Mesenteric fat pad (tissue), 1 donor: ENCODE measurements around the gene KLHL8. TPM values are rescaled to one million over a fixed set of nuclear protein-coding genes. Genes with fewer than 3 reads are reported as not detected.

Source experiments
- DNase-seq: peaks from one replicate; pipeline ENCODE4 v3.0.0-alpha.2; 2020; ENCODE audit warnings: low spot score
- long read RNA-seq: library from polyadenylated mRNA; unstranded; transcript quantifications from one replicate; pipeline ENCODE4 v2.0.0, GENCODE V29; 2020
- total RNA-seq: library from RNA; stranded (reverse); fragmentation: NEBNext Ultra II Directional; extraction: Animal tissue kit (Norgen Biotek cat#: 25700); gene quantifications from one replicate; pipeline ENCODE4 v1.2.1, GENCODE V29; 2021
- donor health status: DM: yes; HTN: yes; CAD: no.

KLHL8 gene
- 13.8 TPM for total RNA-seq
- long read RNA-seq, full-length matches to known transcripts = 4 of 13 reads
- long read RNA-seq, partial matches to known transcripts = 3 of 13 reads
- long read RNA-seq, other reads (novel, unspliced or antisense) = 6 of 13 reads

DNA sequence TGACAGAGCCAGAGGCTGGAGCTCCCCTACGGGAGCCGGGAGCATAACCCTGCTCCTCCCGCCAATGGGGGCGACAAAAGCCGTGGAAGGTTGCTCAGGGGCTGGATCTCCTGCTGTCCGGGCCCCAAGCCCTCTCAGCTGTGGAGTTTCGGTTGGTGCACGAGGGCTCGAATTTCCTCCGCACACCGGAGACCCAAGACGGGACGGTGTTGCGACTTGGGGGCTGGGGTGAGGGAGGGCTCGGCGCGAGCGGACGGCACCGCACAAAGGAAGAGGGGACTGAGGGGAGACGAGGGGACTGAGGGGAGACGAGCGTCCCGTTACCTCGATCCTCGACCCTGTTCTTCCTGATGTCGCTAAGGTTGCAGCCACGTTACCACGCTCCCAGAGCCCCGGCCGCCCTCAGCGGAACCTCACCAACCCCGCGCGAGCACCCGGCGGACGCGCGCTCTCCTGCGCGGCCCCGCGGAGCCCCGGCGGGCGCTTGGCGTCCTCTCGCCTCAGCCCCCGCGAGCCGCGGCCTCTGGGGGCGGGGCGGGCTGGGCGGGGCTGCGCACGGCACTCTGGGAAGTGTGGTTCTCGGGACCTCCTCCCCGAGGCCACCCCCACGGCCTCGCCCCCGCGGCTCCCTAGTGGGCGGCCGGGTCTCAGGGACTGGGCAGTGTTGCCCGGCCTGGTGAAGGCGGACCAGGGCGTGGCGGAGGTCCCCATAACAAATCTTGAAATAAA is at the start of gene KLHL8:
Gene KLHL8 (minus strand): TSS at position 525 of the 729 bp plus-strand sequence. CDS start 25,079 bp downstream, outside the sequence.
- DNase-seq = peak; percentile 95

DNA sequence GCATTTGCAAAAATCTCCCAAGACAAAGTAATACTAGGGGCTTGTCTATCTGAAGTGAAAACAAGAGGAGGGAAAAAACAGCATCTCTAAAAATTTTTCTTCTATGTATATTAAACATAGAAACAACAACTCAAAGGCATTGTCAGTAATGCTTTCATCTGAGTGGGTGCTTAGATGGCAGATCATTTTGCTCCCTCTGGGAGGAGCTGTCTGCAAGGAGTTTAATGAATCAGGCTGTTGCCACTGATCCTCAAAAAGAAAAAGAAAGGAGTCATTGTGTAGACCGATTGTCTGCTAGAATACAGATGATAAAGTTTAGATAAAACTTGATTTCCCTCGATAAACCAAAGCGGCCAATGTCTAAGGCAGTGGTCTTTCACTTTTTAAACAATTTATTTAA is 49.7 kb upstream of the KLHL8 start:
- DNase-seq = no peak

DNA sequence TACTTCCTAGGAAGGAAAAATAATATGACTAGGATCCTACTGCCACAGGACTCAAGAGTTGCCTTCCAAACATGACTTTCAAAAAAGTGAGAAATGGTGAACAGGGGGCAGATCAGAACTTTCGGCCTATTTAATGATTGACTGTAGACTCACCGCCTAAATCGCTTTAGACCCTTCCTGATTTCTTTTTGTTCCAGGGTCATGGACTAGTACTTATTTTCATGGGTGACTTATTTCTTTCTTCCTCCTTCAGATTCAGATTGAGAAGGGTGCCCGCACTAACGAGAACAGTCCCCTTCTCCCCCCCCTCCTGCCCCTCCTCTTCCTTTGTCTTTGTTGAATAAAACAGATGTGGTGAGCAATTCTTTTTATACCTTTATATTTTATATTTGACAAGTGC is 48.0 kb upstream of the KLHL8 start:
- DNase-seq = no peak

DNA sequence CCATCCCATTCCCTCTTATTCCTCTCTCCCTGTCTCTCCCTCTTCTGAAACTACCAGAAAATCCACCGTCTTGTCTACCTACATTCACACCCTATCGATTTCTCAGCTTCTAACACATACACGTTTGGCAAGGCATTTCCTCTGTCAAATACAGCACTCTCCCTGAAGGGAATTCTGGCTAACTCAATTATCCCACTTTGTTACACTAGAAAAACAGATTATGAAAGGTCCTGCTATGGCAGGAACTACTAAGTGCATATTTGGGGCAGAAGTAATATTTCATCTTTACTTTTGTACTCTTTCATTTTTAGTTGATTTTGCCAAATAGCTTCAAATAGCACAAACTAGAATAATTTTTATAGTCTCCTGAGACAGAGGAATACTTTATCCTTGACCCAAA is 46.6 kb upstream of the KLHL8 start:
- no peak for DNase-seq

DNA sequence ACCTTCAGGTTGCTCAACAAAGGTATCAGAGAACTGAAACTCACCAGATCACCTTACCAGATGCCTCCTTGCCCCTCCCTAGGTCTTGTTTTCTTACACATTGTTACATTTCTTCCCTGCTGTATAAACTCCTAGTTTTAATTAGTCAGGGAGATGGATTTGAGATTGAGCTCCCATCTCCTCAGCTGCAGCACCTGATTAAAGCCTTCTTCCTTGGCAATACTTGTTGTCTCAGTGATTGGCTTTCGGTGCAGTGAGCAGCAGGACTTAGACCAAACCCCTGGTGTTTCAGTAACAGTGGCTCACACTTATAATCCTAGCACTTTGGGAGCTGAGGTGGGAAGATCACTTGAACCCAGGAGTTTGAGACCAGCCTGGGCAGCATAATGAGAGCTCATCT is 42.5 kb upstream of the KLHL8 start:
- DNase-seq = no peak

DNA sequence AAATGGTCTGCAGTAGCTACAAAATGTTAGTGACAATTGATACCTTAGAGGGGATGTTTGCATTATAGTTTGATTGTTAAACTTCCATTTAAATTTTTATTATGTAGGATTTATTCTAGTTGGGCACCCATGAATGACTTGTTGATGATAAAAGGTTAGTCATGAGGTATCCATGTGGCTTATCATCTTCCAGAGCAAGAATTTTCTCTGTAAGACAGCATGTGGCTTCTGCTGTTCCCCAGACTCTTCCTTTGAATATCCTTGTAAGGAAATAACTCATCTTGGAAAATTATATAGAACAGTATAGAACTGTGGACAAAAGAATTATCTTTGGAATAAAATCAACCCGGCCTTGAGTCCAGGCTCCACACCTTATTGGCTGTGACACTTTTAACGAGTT is 40.1 kb upstream of the KLHL8 start:
- DNase-seq = no peak

DNA sequence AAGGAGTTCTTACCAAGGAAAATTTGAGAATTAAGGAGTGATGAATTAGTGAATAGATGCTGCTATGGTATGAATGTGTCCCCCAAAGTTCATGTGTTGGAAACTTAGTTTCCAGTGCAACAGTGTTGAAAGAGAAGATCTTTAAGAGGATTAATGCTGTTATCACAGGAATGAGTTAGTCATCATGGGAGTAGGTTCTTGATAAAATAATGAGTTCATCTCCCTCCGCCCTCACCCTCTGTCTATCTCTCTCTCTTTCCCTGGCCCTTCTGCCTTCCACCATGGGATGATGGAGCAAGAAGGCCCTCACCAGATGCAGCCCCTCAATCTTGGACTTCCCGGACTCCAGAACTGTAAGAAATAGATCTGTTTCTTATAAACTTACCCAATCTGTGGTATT is 38.3 kb upstream of the KLHL8 start:
- no peak for DNase-seq

DNA sequence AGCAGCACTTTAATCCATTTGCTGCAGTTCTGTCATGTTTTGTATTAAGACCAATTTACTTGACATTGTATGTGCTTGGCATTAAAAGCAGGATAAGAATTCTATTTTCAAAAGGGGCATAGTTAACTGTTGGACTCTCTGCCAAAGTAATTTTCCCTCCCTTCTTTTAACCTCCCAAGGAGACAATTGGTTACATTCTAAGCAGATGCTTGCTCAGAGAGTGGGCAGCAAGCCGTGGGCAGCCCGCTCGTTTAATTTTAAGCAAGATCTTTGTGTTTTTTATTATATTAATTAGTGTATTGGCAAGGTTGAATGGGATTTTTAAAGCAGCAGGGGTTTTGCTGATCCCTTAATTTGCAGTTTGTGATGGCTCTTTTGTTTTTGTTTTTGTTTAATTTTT is 37.1 kb upstream of the KLHL8 start:
- DNase-seq = no peak

DNA sequence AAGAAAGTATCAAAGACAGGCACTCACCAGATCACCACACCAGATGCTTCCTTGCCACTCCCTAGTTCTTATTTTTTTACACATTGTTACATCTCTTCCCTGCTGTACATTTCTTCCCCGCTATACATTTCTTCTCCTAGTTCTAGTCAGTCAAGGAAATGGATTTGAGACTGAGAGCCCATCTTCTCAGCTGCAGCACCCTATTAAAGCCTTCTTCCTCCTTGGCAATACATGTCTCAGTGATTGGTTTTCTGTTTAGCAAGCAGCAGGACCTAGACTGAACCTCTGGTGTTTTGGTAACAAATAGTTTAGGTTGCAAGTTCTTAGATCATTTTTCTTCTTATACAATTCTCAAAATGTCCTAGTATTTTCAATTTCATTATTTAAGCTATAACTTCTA is 35.3 kb upstream of the KLHL8 start:
- DNase-seq = no peak

DNA sequence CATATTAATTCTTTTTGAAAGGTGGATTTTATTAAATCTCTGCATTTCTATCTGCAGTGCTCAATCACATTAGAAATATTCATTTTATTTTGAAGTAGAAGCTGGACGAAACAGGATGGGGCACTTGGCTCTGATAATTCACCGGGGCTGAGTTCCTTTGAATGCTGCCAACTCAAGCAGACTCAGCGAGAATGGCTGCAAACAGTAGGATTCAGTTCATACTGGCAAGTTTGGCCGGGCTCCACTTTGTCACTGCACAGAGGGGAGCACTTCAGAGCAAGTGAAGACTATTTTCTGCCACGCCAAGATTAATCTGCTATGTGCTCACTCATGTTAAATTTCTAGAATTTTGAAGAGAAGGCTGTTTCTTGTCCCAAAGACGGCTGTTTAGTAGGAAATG is 30.7 kb upstream of the KLHL8 start:
- no peak for DNase-seq

DNA sequence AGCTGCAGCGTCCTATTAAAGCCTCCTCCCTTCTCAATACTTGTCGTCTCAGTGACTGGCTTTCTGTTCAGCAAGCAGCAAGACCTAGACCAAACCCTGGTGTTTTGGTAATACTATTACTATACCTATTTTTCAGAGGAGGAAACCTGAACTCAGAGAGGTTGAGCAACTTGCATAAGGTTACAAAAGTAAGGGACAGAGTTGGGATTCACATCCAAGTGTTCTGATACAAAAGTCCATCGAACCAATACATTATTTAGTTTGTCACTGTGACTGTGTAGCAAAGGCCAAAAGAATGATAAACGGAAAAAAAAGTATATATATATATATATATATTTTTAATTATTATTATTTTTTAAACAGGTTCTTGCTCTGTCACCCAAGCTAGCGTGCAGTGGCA is 29.9 kb upstream of the KLHL8 start:
- no peak for DNase-seq

DNA sequence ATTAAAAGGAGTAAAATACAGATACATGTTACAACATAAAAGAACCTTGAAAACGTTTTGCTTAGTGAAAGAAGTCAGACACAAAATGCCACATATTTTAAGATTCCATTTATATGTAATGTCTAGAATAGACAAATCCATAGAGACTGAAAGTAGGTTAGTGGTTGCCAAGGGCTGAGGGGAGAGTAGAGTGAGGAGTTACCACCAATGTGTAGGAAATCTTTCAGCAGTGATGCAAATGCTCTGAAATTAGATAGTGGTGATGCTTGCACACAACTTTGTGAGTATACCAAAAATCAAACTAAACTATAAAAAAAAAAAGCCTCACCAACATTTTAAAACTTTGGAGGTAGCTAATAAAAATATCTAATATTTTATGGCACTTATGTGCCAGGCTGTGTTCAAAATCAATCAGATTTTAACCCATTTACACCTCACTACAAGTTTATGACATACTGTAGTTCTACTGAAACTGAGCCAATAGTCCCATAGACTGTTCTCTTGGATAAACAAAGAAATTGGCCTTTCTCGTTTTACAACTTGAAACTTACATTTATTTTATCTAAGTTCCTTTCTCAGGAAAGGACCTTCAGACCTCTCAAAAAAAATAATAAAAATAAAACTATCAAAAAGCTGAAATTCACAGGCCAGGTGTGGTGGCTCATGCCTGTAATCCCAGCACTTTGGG is 29.1 kb upstream of the KLHL8 start:
- no peak for DNase-seq

DNA sequence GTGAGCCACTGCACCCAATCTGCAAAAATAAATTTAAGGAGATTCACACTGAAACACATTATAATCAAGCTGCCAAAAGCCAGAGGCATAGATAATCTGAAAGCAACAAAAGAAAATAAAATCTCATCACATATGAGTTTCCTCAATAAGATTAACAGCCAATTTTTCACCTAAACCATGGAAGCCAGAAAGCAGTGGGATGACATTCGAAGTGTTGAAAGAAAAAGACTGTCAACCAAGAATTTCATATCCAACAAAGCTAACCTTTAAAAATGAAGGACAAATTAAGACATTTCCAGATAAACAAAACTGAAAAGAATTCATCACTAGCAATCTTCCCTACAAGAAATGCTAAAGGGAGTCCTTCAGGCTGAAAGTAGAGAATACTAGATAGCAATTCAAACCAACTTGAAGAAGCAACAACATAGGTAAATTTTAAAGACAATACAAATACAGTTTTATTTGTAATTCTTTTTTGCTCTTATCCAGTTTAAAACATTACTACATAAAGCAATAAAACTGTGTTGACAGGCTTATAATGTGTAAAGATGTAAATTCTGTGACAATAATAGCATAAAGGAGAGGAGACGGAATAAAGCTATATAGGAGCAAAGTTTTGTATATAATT is 23.1 kb upstream of the KLHL8 start:
- no peak for DNase-seq

DNA sequence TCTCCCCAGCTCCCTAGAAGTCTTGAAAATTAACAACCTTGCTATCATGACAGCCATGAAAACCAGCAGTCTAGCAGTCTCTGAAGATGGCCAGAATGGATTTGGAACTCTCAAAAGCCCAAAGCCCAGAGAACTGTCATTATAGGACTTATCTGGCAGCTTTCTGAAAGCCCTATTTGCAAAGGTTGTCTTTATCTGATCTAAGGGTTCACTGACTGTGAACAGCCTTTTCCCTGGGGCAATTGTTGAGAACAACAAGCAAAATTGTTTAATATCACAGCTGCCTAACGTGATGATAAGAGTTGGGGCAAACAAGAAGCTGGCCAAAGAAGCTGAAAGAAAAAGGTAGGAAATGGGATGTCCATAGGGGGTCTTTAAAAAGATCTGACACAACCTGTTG is 20.9 kb upstream of the KLHL8 start:
- DNase-seq = no peak

DNA sequence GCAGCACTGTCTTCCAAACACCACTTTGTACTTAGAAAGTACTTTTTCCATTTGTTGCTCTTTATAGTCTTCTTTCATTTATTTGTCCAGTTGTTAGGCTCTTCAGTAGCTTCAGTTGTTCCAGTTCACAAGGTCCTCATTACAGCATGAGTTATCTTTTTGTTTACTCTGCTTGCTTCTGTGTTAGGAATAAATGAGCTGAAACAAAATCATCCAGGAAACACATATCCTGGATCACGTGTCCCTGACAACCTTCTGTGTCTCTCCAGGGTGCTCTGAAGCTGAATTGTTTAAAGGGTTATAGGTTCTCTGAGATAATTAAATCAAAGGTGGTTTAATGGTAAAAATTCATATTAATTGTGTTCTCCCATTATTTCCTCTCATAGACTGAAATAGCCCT is 19.9 kb upstream of the KLHL8 start:
- no peak for DNase-seq

DNA sequence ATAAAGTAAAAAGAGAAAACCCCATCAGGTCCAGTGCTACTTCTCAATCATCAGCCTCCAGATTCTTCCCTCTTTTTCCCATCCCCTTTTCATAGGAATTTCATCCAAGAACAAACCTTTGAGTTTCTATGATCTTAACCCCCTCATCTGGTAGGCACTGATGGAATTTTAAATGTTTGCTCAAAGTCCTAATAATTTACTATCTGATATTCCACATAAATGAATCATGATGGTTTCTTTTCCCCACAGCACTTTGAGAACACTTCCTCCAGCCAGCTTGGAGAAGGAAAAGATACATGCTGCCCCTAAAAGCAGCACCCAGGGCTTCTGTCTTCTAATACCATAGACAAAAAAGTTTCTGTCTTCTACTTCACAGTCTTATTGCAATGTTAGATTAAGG is 19.4 kb upstream of the KLHL8 start:
- no peak for DNase-seq

DNA sequence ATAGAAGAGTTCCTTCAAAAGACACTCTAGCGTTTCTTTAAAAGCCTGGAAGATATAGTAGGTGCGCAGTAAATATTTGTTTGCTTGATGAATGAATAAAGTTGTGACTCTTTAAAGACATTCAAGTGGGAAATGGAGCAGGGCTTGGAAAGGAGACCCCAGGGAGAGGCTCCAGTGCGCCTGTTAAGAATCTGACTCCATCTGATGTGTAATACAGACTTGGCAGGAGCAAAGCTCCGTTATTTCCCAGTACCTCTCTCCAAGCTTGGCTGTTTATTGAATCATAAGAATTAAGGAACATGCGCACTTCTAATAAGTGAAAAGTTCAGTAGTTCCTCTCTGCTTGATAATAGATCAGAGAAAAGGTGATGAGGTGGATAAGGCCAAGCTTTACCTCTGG is 18.8 kb upstream of the KLHL8 start:
- no peak for DNase-seq

DNA sequence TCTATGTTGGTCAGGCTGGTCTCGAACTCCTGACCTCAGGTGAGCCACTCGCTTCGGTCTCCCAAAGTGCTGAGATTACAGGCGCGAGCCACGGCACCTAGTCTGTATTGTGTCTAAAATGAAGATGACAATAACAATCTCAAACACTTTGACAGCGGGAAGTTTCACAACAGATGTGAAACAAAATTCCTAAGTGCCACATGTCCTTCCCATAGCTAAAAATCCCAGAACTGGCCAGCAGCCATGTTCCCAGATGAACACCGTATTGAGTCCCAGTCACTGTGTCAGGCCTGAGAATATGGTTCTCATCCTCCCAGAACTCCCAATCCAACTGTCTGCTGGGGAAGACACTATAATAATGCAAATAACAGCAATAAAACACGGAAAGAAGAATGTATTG is 16.4 kb upstream of the KLHL8 start:
- DNase-seq = no peak

DNA sequence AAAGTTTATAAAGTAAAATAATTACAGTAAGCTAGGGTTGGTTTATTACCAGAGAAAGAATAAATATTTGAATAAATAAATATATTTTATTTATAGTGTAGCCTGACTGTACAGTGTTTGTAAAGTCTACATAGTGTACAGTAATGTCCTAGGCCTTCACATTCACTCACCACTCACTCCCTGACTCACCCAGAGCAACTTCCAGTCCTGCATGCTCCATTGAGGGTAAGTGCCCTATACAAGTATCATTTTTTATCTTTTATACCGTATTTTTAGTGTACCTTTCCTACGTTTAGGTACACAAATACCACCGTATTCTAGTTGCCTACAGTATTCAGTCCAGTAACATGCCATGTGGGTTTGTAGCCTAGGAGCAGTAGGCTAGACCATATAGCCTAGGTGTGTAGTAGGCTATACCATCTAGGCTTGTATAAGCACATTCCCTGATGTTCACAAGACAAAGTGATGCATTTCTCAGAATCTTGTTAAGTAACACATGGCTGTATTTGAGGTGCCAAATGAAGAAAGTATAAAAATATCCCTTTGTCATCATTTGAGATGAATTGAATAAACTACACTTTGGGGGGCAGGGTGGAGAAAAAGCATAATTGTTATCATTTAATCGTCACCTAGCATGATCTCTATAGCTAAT is 14.7 kb upstream of the KLHL8 start:
- DNase-seq = no peak

DNA sequence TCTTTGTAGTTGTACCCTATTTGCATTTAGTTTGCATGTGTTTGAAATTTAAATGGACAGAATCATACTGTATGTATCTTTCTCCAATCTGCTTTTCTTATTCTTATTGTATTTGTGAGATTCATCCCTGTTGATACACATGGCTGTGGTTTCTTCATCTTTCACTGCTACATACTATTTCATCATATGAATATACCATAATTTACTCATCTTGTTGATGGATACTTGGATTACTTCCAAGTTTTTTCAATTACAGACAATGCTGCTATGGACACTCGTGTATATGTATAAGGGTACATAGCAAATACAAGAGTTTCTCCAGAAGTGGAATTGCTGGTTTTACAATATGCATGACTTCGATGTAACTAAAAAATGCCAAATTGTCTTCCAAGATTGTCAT is 11.8 kb upstream of the KLHL8 start:
- no peak for DNase-seq

DNA sequence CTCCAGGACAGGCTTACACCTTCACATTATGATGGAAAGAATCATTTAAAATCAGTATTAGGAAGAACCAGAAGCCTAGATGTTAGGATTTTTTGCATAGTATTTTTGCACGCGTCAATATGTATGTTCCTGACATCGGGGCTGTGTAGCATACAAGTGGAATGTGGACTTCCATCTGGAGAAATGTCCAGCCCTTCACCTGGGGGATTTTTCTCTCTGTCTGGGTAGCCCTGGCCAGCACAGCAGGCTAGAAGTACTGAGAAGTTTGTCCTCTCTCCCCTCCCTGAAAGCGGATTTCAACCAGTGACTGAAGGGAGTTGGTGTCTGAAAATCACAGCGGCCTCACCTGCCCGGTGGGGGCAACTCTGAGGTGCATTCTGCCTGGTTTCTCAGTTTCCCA is 10.4 kb upstream of the KLHL8 start:
- no peak for DNase-seq

DNA sequence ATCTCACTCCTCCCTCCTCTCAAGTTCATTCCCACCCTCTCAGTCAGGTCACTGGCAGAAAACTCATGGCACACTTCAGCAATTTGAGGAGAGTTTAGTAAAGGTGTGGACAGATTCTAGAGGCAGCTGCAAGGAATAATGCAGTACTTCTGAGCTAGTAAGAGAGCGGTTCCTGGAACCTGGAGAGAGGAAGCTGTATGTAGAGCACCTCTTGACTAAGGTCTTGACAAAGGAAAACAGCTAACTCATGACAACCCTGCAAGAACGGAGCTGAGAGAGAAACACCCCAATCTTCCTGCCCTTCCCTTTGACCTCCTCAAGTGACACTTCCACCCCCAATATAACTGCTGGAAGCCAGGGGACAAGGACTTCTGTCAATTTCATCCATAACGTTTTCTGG is 9.6 kb upstream of the KLHL8 start:
- DNase-seq = no peak
